Motor neuron (in vitro differentiated cells): ENCODE data around the gene BTD. TPM values are rescaled to one million over a fixed set of nuclear protein-coding genes. Genes with fewer than 3 reads are reported as not detected.

Experiments used
- ATAC-seq, 8 experiments: fragments of 200-7000 bp; cut with Tn5 transposase; replicated peaks in 6 of 8; 2 replicates each; pipeline ENCODE4 v1.8.0; 2021; ENCODE audit warnings: mild to moderate bottlenecking in 8 of 8, moderate library complexity in 8 of 8
- H3K27ac ChIP-seq, 2 donors: fragments of 250-450 bp; sonication (Bioruptor Pico); 2 replicates each; pipeline ENCODE4 v1.9.0; 2021; ENCODE audit warnings: antibody characterized with exemption in 2 of 2, mild to moderate bottlenecking in 2 of 2, moderate library complexity in 1 of 2
- H3K4me1 ChIP-seq, 2 donors: fragments of 250-450 bp; sonication (Bioruptor Pico); replicated peaks in 1 of 2; 2 replicates each; pipeline ENCODE4 v1.6.1; 2021; ENCODE audit warnings: antibody characterized with exemption in 2 of 2, mild to moderate bottlenecking in 2 of 2, moderate library complexity in 1 of 2
- H3K4me3 ChIP-seq, 5 donors: fragments of 250-450 bp; sonication (Bioruptor Pico); 2 replicates each; pipeline ENCODE4 v1.9.0; 2021; ENCODE audit warnings: antibody characterized with exemption in 5 of 5, mild to moderate bottlenecking in 5 of 5, moderate library complexity in 4 of 5
- WGBS, 10 experiments: fragments of 450-650 bp; shearing (Covaris generic); methylation state at CpG; one replicate each; pipeline ENCODE4 v1.0.0; 2022; 5-methylcytosine and 5-hydroxymethylcytosine counted together
- in situ Hi-C, 9 experiments: fragments of 400-800 bp; cut with MboI; loops; one replicate each; pipeline ENCODE4 v1.15.0; 2021; ENCODE audit warnings: low sequenced_read_pairs in 9 of 9, low pct_unique_long_range_greater_than_20kb in 2 of 9; ENCODE audit not compliant: unreplicated experiment in 9 of 9
- total RNA-seq, 8 experiments: library from RNA; unstranded; fragments of 300-600 nt; gene quantifications; 2 replicates each; pipeline versions ENCODE4 v1.2.3 to v1.2.4, GENCODE V29; 2022

Gene BTD
- total RNA-seq, 8 experiments from 2014 or later = 4.3 to 17.7 (median 8.0) TPM

- peak; percentile 65 to 95 (median 82) for ATAC-seq
- in situ Hi-C loops = loop anchor here in 3 of 9 experiments (25.0 kb wide), 2 partner anchors 165 to 590 kb away; no protein-coding TSS in a partner anchor
- Histone ChIP-seq H3K4me3 (no peak overlapping the region), H3K4me1 (no peaks in the 10 kb centered on the region), H3K27ac (no peak overlapping the region)
- WGBS, 10 experiments = 0 to 100% (median 71%) methylated on average over 1 to 11 of the region's 13 CpGs; no CpG with 5 or more reads in 1 of the 10 experiments
Measured at GRCh38 chr3:15646851-15647511, 45.4 kb downstream of the BTD start.

- peak in 2 of 8 experiments; percentile 5 to 8 for ATAC-seq
- in situ Hi-C loops = loop anchor here in 3 of 9 experiments (25.0 kb wide), 2 partner anchors 165 to 590 kb away; no protein-coding TSS in a partner anchor
- WGBS, 10 experiments = 0 to 100% (median 70%) methylated on average over 1 to 3 of the region's 4 CpGs
Measured at GRCh38 chr3:15647611-15648167, 46.1 kb downstream of the BTD start.

GRCh38 chr3:15649341-15649740, 47.8 kb downstream of the BTD start:
- H3K27ac ChIP-seq = no peak overlapping the region
- no peak overlapping the region for H3K4me3 ChIP-seq
- WGBS, 10 experiments = 67 to 100% (median 92%) methylated on average over 1 to 3 of the region's 3 CpGs; no CpG with 5 or more reads in 1 of the 10 experiments
- no peak for ATAC-seq
- in situ Hi-C loops = loop anchor here in 3 of 9 experiments (25.0 kb wide), 2 partner anchors 163 to 588 kb away; no protein-coding TSS in a partner anchor
- H3K4me1 ChIP-seq = no peaks in the 10 kb centered on the region

More at GRCh38 chr3:15647611-15648167, 46.1 kb downstream of the BTD start:
- no peaks in the 10 kb centered on the region for H3K4me1 ChIP-seq
- H3K4me3 ChIP-seq = no peak overlapping the region
- no peak overlapping the region for H3K27ac ChIP-seq

GRCh38 chr3:15649858-15650257, 48.3 kb downstream of the BTD start:
- peak in 2 of 8 experiments; percentile 60 to 67 for ATAC-seq
- Histone ChIP-seq H3K27ac (no peak overlapping the region), H3K4me1 (no peaks in the 10 kb centered on the region), H3K4me3 (no peak overlapping the region)
- 15 to 84% (median 69%) methylated on average over 2 to 5 of the region's 5 CpGs for WGBS, 10 experiments
- in situ Hi-C loops = loop anchor here in 3 of 9 experiments (25.0 kb wide), 2 partner anchors 162 to 587 kb away; no protein-coding TSS in a partner anchor

- no peak overlapping the region for H3K27ac ChIP-seq
- no peaks in the 10 kb centered on the region for H3K4me1 ChIP-seq
- in situ Hi-C loops = no loop called here
- no peak for ATAC-seq
- H3K4me3 ChIP-seq = no peak overlapping the region
- 87 to 100% (median 95%) methylated on average over 1 to 7 of the region's 8 CpGs; no CpG with 5 or more reads in 4 of the 10 experiments for WGBS, 10 experiments
Measured at GRCh38 chr3:15651396-15651795, 49.9 kb downstream of the BTD start.

GRCh38 chr3:15653321-15653720, 51.8 kb downstream of the BTD start:
- no peak overlapping the region for H3K27ac ChIP-seq
- no peak for ATAC-seq
- in situ Hi-C loops = no loop called here

GRCh38 chr3:15654127-15654526, 52.6 kb downstream of the BTD start:
- H3K27ac ChIP-seq = no peak overlapping the region
- no peak overlapping the region for H3K4me3 ChIP-seq
- H3K4me1 ChIP-seq = no peaks in the 10 kb centered on the region
- ATAC-seq = no peak
- in situ Hi-C loops = no loop called here

More at GRCh38 chr3:15653321-15653720, 51.8 kb downstream of the BTD start:
- WGBS, 10 experiments = 83 to 100% (median 96%) methylated on average over 1 to 3 of the region's 3 CpGs; no CpG with 5 or more reads in 7 of the 10 experiments
- no peaks in the 10 kb centered on the region for H3K4me1 ChIP-seq
- no peak overlapping the region for H3K4me3 ChIP-seq

GRCh38 chr3:15654891-15655290, 53.3 kb downstream of the BTD start:
- Histone ChIP-seq H3K4me3 (no peak overlapping the region), H3K27ac (no peak overlapping the region), H3K4me1 (no peaks in the 10 kb centered on the region)
- in situ Hi-C loops = no loop called here
- no peak for ATAC-seq
- 77 to 100% (median 86%) methylated on average over 1 to 8 of the region's 9 CpGs for WGBS, 10 experiments

- Histone ChIP-seq H3K27ac (no peak overlapping the region), H3K4me1 (no peaks in the 10 kb centered on the region), H3K4me3 (no peak overlapping the region)
- no peak for ATAC-seq
- WGBS, 10 experiments = 40 to 100% (median 90%) methylated on average over 1 to 5 of the region's 5 CpGs; no CpG with 5 or more reads in 3 of the 10 experiments
- in situ Hi-C loops = no loop called here
Measured at GRCh38 chr3:15656342-15656741, 54.8 kb downstream of the BTD start.

GRCh38 chr3:15657016-15657415, 55.5 kb downstream of the BTD start:
- Histone ChIP-seq H3K4me3 (no peak overlapping the region), H3K4me1 (no peaks in the 10 kb centered on the region), H3K27ac (no peak overlapping the region)
- in situ Hi-C loops = no loop called here
- ATAC-seq = no peak

- in situ Hi-C loops = no loop called here
- WGBS, 10 experiments = 30 to 86% (median 74%) methylated on average over 2 to 4 of the region's 5 CpGs; no CpG with 5 or more reads in 2 of the 10 experiments
- H3K4me1 ChIP-seq = no peaks in the 10 kb centered on the region
- no peak overlapping the region for H3K4me3 ChIP-seq
- peak in 2 of 8 experiments; percentile 24 to 44 for ATAC-seq
- no peak overlapping the region for H3K27ac ChIP-seq
Measured at GRCh38 chr3:15659254-15659975, 57.9 kb downstream of the BTD start.

GRCh38 chr3:15660055-15660935, 58.8 kb downstream of the BTD start:
- in situ Hi-C loops = no loop called here
- ATAC-seq = no peak
- Histone ChIP-seq H3K4me3 (no peak overlapping the region), H3K4me1 (no peaks in the 10 kb centered on the region), H3K27ac (no peak overlapping the region)
- 6 to 100% (median 71%) methylated on average over 2 to 6 of the region's 7 CpGs for WGBS, 10 experiments
